Right lobe of liver (tissue), 6 donors: ENCODE data around the gene PSMD1. TPM values are rescaled to one million over a fixed set of nuclear protein-coding genes. Genes with fewer than 3 reads are reported as not detected.

Source experiments
- ATAC-seq, 4 donors: fragments of 200-7000 bp; cut with Tn5 transposase; one replicate each; pipeline ENCODE4 v1.9.1; 2020; ENCODE audit warnings: mild to moderate bottlenecking in 4 of 4, moderate library complexity in 4 of 4
- DNase-seq, 3 donors: peaks; one replicate each; pipeline ENCODE4 v3.0.0-alpha.2; 2020
- H3K27ac ChIP-seq, 3 donors: fragments of 200-600 bp; one replicate each; pipeline ENCODE4 v1.8.0; 2022
- H3K27me3 ChIP-seq, 2 donors: fragments of 200-600 bp; one replicate each; pipeline ENCODE4 v1.8.0; 2022
- H3K36me3 ChIP-seq, 4 donors: fragments of 200-600 bp; sonication (generic) in 1 of 4; one replicate each; pipeline versions ENCODE4 v1.5.1 to v1.8.0; 2017 to 2022; ENCODE audit warnings: control low read depth in 1 of 4
- H3K4me1 ChIP-seq, 4 donors: fragments of 200-600 bp; sonication (generic) in 1 of 4; one replicate each; pipeline versions ENCODE4 v1.5.1 to v1.8.0; 2017 to 2022; ENCODE audit warnings: control low read depth in 1 of 4
- H3K4me3 ChIP-seq, 3 donors: fragments of 200-600 bp; one replicate each; pipeline ENCODE4 v1.8.0; 2022
- H3K9me3 ChIP-seq, 4 donors: fragments of 200-600 bp; sonication (generic) in 1 of 4; one replicate each; pipeline versions ENCODE4 v1.5.1 to v1.8.0; 2017 to 2022; ENCODE audit warnings: control low read depth in 1 of 4
- CTCF ChIP-seq, 4 donors: fragments of 200-600 bp in 3 of 4; fragments of 450-650 bp in 1 of 4; IDR thresholded peaks; one replicate each; pipeline versions ENCODE4 v1.5.1 to v1.8.0; 2016 to 2022; ENCODE audit warnings: antibody characterized with exemption in 4 of 4, mild to moderate bottlenecking in 2 of 4
- POLR2A ChIP-seq: fragments of 450-650 bp; IDR thresholded peaks from one replicate; pipeline ENCODE4 v1.6.1; 2017; ENCODE audit warnings: antibody characterized with exemption, mild to moderate bottlenecking
- WGBS: methylation state at CpG from one replicate; pipeline ENCODE4 v1.1.6; 2018; ENCODE audit warnings: low coverage, low lambda C conversion rate; ENCODE audit not compliant: insufficient coverage; ENCODE audit errors: missing lambda C conversion rate; 5-methylcytosine and 5-hydroxymethylcytosine counted together
- intact Hi-C, 2 donors: fragments of 100-400 bp; cut with DNase I; formaldehyde crosslinking; loops; one replicate each; pipeline versions ENCODE4 v1.11.2 to v1.14.1; 2022
- total RNA-seq, 6 experiments: library from RNA; depleted of rRNA in 2 of 6; stranded (reverse); fragments of >200 nt in 2 of 6; fragmentation: NEBNext Ultra II Directional in 3 of 6; extraction: Animal tissue kit (Norgen Biotek cat#: 25700) in 3 of 6; gene quantifications; one replicate each; pipeline versions ENCODE4 v1.1.0 to v1.2.4, GENCODE V29; 2016 to 2023
- donor health status: DM: no; HTN: yes; CAD: no.
- donor health status: DM: no; HTN: no; CAD: no.
- donor health status: DM: no; HTN: no; CAD: no.
- donor health status: DM: no; HTN: yes; CAD: no.
- donor health status: DM: no; HTN: yes; CAD: no.

The PSMD1 gene
- total RNA-seq, 6 experiments from 2014 or later: 46.4 to 62.3 (median 55.5) TPM

GRCh38 chr2:231161877-231162329 lies 105.2 kb downstream of the PSMD1 start:
- Histone ChIP-seq H3K36me3 (peaks cover 0 to 43% (median 6%) of the 10 kb centered on the region in 4 donors), H3K27me3 (no peaks in the 10 kb centered on the region), H3K27ac (no peak overlapping the region), H3K4me3 (no peak overlapping the region), H3K9me3 (no peaks in the 10 kb centered on the region), H3K4me1 (no peaks in the 10 kb centered on the region)
- 56% methylated on average over 2 of the region's 2 CpGs for WGBS
- DNase-seq: no peak
- peak; percentile 12 to 67 (median 30) for ATAC-seq
- intact Hi-C loops: no loop called here
- no peak for TF ChIP-seq POLR2A
- TF ChIP-seq CTCF (IDR thresholded peaks at IDR 0.05): no peak

- TF ChIP-seq CTCF (IDR thresholded peaks at IDR 0.05) (no peak), POLR2A (no peak)
- no peaks in the 10 kb centered on the region for H3K27me3 ChIP-seq
- WGBS: 80% methylated on average over 2 of the region's 3 CpGs
- H3K4me3 ChIP-seq: no peak overlapping the region
- ATAC-seq: no peak
- no peaks in the 10 kb centered on the region for H3K4me1 ChIP-seq
- H3K36me3 ChIP-seq: peaks cover 0 to 54% (median 8%) of the 10 kb centered on the region in 4 donors
- H3K27ac ChIP-seq: no peak overlapping the region
- DNase-seq: no peak
- no peaks in the 10 kb centered on the region for H3K9me3 ChIP-seq
- intact Hi-C loops: no loop called here
Measured at GRCh38 chr2:231163011-231163410, 106.3 kb downstream of the PSMD1 start.

- DNase-seq (no peak), ATAC-seq (peak in 1 of 4 donors; percentile 14)
- Histone ChIP-seq H3K4me1 (peaks cover 0 to under 1% (median 0%) of the 10 kb centered on the region in 4 donors), H3K36me3 (peaks cover 0 to 54% (median 8%) of the 10 kb centered on the region in 4 donors), H3K4me3 (no peak overlapping the region), H3K9me3 (no peaks in the 10 kb centered on the region), H3K27me3 (no peaks in the 10 kb centered on the region), H3K27ac (no peak overlapping the region)
- TF ChIP-seq POLR2A (no peak), CTCF (IDR thresholded peaks at IDR 0.05) (no peak)
- 87% methylated on average over 4 of the region's 4 CpGs for WGBS
- intact Hi-C loops: no loop called here
Measured at GRCh38 chr2:231163414-231164095, 106.9 kb downstream of the PSMD1 start.

GRCh38 chr2:231167745-231168459 lies 111.2 kb downstream of the PSMD1 start:
- no peak for TF ChIP-seq CTCF (IDR thresholded peaks at IDR 0.05)
- no peak for TF ChIP-seq POLR2A
- intact Hi-C loops: no loop called here
- ATAC-seq (no peak), DNase-seq (no peak)
- Histone ChIP-seq H3K36me3 (peaks cover 0 to 71% (median 7%) of the 10 kb centered on the region in 4 donors), H3K27ac (no peak overlapping the region), H3K27me3 (no peaks in the 10 kb centered on the region), H3K4me3 (no peak overlapping the region), H3K4me1 (peaks cover 0 to 7% (median 0%) of the 10 kb centered on the region in 4 donors), H3K9me3 (no peaks in the 10 kb centered on the region)
- 81% methylated on average over 6 of the region's 6 CpGs for WGBS
